ENCODE results near the gene TTC21A.

DNA sequence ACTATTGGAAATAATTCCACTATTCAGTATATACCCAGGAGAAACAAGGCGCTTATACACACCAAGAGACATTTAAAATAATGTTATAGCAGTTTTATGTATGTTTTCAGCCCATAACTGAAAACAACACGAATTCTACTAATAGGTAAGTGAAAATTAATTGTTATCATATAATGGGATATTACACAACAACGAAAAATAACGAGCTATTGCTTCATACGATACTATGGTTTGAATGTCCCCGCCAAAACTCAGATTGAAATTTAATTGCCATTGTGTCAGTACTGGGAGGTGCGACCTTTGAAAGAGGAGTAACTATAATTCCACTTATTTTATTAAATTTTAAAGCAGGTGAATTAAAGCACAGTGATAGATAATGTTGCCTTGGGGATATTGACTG, 49.9 kb downstream of the TTC21A start:
- no peak for TF ChIP-seq CTCF (IDR thresholded peaks at IDR 0.05 in 2 of 3, conservative IDR thresholded peaks at IDR 0.05 in 1 of 3; ENCODE audit: control insufficient read depth in 2 of 3, extremely low read depth in 1 of 3, insufficient read depth in 1 of 3, low read depth in 3 of 3, low read length in 3 of 3)
- no peak for TF ChIP-seq TAF1 (IDR thresholded peaks at IDR 0.05; ENCODE audit: borderline replicate concordance, low read depth, low read length)
- TF ChIP-seq REST (IDR thresholded peaks at IDR 0.05; ENCODE audit: low read depth, low read length), result no peak
- TF ChIP-seq STAT1 (conservative IDR thresholded peaks at IDR 0.05), result no peak
- TF ChIP-seq POLR2AphosphoS2 (IDR thresholded peaks at IDR 0.05; ENCODE audit: low read depth, low read length), result no peak
- TF ChIP-seq ZBTB11 (CRISPR knock-in tag; IDR thresholded peaks at IDR 0.05), result no peak
- no peak for TF ChIP-seq SRF (IDR thresholded peaks at IDR 0.05; ENCODE audit: low read depth in 2 of 2, low read length in 2 of 2)
- TF ChIP-seq POLR2A (IDR thresholded peaks at IDR 0.05; ENCODE audit: low read depth, low read length), result no peak
- TF ChIP-seq EP300 (IDR thresholded peaks at IDR 0.05; ENCODE audit: borderline replicate concordance in 1 of 2, control insufficient read depth in 1 of 2, low read depth in 2 of 2, low read length in 2 of 2), result no peak
- TF ChIP-seq USF2 (IDR thresholded peaks at IDR 0.05; ENCODE audit: borderline replicate concordance, low read depth, low read length), result no peak
- no peak for TF ChIP-seq ZZZ3 (IDR thresholded peaks at IDR 0.05; ENCODE audit: control insufficient read depth, insufficient read length, low read depth)
- TF ChIP-seq RELA (IDR thresholded peaks at IDR 0.05; ENCODE audit: borderline replicate concordance, partially characterized antibody), result no peak
- TF ChIP-seq TCF12 (IDR thresholded peaks at IDR 0.05; ENCODE audit: low read depth, low read length), result no peak
- TF ChIP-seq ESRRA (IDR thresholded peaks at IDR 0.05; ENCODE audit: low read length), result no peak
